ENCODE data around the gene SEC24C.

DNA sequence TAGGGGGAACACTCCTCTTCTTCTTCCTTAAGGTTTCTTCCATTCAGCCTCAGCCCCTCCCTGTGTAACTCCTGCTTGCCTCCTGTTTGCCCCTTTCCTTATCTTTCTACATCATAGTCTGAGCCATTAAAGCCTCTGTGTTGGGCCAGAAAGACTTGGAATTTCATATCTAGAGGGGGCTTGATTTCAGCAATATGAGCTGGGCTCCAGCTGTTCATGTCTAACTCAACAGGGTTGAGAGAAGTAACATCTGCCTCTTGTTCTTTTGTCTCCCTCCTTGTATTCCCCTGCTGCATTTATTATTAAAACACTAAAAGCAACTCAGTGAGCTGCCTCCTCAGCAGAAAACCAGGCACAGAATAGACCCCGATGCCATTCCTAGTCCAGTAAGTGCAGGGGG is 17.6 kb downstream of the SEC24C start:
- no peak for TF ChIP-seq ZBTB38 (CRISPR knock-in tag; IDR thresholded peaks at IDR 0.05)
- TF ChIP-seq POLR2A (IDR thresholded peaks at IDR 0.05; ENCODE audit: insufficient read depth in 1 of 2, low read depth in 2 of 2, low read length in 2 of 2) = no peak
- TF ChIP-seq, protein P1, sequence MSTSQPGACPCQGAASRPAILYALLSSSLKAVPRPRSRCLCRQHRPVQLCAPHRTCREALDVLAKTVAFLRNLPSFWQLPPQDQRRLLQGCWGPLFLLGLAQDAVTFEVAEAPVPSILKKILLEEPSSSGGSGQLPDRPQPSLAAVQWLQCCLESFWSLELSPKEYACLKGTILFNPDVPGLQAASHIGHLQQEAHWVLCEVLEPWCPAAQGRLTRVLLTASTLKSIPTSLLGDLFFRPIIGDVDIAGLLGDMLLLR (CRISPR knock-in tag; IDR thresholded peaks at IDR 0.05) = no peak
- TF ChIP-seq DNMT3B (CRISPR knock-in tag; conservative IDR thresholded peaks at IDR 0.05) = no peak
- no peak for TF ChIP-seq POLR2AphosphoS5 (IDR thresholded peaks at IDR 0.05; ENCODE audit: low read depth, low read length)
- no peak for TF ChIP-seq CTCF (CRISPR knock-in tag; IDR thresholded peaks at IDR 0.05)
- TF ChIP-seq, protein P2, sequence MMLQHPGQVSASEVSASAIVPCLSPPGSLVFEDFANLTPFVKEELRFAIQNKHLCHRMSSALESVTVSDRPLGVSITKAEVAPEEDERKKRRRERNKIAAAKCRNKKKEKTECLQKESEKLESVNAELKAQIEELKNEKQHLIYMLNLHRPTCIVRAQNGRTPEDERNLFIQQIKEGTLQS (CRISPR knock-in tag; IDR thresholded peaks at IDR 0.05) = no peak

Data from HepG2 (cell line).